IPS-11a (cell line): ENCODE data around the gene PRR5.

Experiments
- H3K4me3 ChIP-seq: one replicate; pipeline ENCODE4 v1.5.1; 2013; ENCODE audit warnings: low read depth, low read length, control low read depth

PRR5 gene

GRCh38 chr22:44782363-44782963 is 80.5 kb downstream of the PRR5 start:
- H3K4me3 ChIP-seq: no peak overlapping the region

- no peak overlapping the region for H3K4me3 ChIP-seq
Observed at GRCh38 chr22:44783091-44783490, 81.1 kb downstream of the PRR5 start.

- H3K4me3 ChIP-seq: no peak overlapping the region
Observed at GRCh38 chr22:44783581-44783980, 81.6 kb downstream of the PRR5 start.

GRCh38 chr22:44786136-44786535 is 84.1 kb downstream of the PRR5 start:
- no peak overlapping the region for H3K4me3 ChIP-seq

- H3K4me3 ChIP-seq: no peak overlapping the region
Observed at GRCh38 chr22:44786610-44787009, 84.6 kb downstream of the PRR5 start.
